ENCODE results near the gene ZFP3. TPM values are rescaled to one million over a fixed set of nuclear protein-coding genes. Genes with fewer than 3 reads are reported as not detected.
"Not testable (repeated sequence)": the region's sequence is repeated elsewhere in the genome, so short reads cannot be mapped to it uniquely, and the experiment has no call there.

The ZFP3 gene
- total and polyA plus RNA-seq, 2 experiments from 2014 or later = 0.55 to 1.6 TPM

DNA sequence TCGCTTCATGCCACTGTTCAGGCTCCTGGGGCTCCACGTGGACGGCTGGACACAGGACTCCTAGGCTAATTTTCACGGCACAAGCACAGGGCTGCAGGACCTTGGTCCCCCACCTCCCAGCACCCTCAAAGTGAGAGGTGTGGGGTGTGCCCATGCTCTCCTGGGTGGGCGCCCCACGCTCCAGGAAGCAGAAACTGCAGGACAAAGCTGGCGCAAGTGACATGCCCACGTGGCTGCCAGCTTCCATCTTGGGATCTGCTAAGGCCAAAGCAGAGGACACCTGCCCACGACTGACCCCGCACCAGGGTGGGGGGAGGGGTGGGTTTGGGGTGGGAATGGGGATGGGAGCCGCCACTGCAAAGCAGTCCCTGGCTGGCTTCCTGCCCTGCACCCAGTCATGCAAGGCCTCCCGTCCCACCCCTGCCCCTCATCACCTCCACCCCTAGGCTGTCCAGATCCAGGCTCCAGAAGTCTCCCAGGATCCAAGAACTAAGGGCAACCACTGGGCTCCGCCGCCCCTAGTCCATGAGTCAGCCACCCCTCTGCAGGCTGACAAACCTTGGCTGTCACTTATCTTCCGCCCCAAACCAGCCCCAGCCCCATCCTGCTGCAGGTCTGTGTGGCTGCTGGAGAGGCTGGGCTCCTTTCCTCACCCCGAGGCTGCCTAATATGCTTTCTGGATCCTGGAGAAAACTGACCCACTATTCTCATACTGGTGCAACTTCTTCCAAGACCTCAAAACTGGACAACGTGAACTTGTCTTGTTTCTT is 48.6 kb downstream of the ZFP3 start:
- Histone ChIP-seq H2AFZ (no peak overlapping the region), H3K9me2 (ENCODE audit: insufficient read depth) (no peaks in the 10 kb centered on the region), H3K36me3 (ENCODE audit: insufficient read depth) (no peaks in the 10 kb centered on the region), H3K27me3 (ENCODE audit: insufficient read depth) (peaks cover 18% of the 10 kb centered on the region), H4K20me1 (replicated peaks; ENCODE audit: insufficient read depth) (no peaks in the 10 kb centered on the region), H3K27ac (ENCODE audit: low read depth) (no peak overlapping the region), H3F3A (replicated peaks; ENCODE audit: low read depth) (no peaks in the 10 kb centered on the region), H3K4me3 (no peak overlapping the region), H3K79me2 (replicated peaks; ENCODE audit: insufficient read depth) (no peaks in the 10 kb centered on the region), H3K4me1 (ENCODE audit: insufficient read depth) (no peaks in the 10 kb centered on the region), H3K4me2 (no peak overlapping the region)
- DNase-seq (ENCODE audit: low spot score) = no peak
- no peak for ATAC-seq
- Mint-ChIP-seq H3K36me3 (ENCODE audit: low read depth) (peaks cover 3% of the 10 kb centered on the region; the same call in 2 of the 3 replicates), H3K4me3 (no peak overlapping the region), H3K9me3 (no peaks in the 10 kb centered on the region), H3K27ac (no peak overlapping the region), H3K4me1 (peaks cover 3% of the 10 kb centered on the region; the same call in 1 of the 3 replicates), H3K27me3 (ENCODE audit: insufficient read depth, low read depth, poor library complexity) (peaks cover 11% of the 10 kb centered on the region)
- TF ChIP-seq EZH2phosphoT487 (IDR thresholded peaks at IDR 0.05; ENCODE audit: unreplicated experiment) = no peak

DNA sequence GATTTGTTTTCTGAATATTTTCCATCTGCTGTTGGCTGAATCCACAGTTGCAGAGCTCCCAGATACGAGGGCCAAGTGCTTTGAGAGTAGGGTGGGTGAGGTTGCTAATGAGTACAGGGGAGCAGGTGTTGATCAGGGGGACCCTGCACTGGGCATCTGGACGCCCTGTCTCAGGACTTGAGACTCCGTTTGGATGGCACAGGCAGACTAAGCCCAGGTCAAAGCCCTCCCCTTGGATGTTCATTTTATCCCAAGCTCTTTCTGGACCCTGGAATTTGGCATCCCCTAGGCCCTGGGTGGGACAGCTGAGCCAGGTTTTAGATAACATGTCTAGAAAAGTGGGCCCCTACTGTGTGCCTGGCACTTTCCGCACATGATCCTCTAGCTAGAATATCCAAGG is 49.6 kb downstream of the ZFP3 start:
- H3K27me3 ChIP-seq (ENCODE audit: insufficient read depth) = peaks cover 8% of the 10 kb centered on the region; the same call in 1 of the 2 replicates
- H3K36me3 Mint-ChIP-seq (ENCODE audit: low read depth) = no peaks in the 10 kb centered on the region
- no peaks in the 10 kb centered on the region; the same call in 2 of the 3 replicates for H3K9me3 Mint-ChIP-seq
- H3K27me3 Mint-ChIP-seq (ENCODE audit: insufficient read depth, low read depth, poor library complexity) = peaks cover 8% of the 10 kb centered on the region
- no peaks in the 10 kb centered on the region for H3K4me1 ChIP-seq (ENCODE audit: insufficient read depth)
- H3F3A ChIP-seq (replicated peaks; ENCODE audit: low read depth) = no peaks in the 10 kb centered on the region
- no peak overlapping the region for H3K4me3 ChIP-seq
- no peaks in the 10 kb centered on the region for H3K36me3 ChIP-seq (ENCODE audit: insufficient read depth)
- H3K4me3 Mint-ChIP-seq = no peak overlapping the region
- H3K27ac ChIP-seq (ENCODE audit: low read depth) = no peak overlapping the region
- no peak overlapping the region for H3K27ac Mint-ChIP-seq
- ATAC-seq (no peak), DNase-seq (ENCODE audit: low spot score) (no peak)
- H3K79me2 ChIP-seq (replicated peaks; ENCODE audit: insufficient read depth) = no peaks in the 10 kb centered on the region
- no peak overlapping the region for H3K4me2 ChIP-seq
- no peaks in the 10 kb centered on the region for H3K9me2 ChIP-seq (ENCODE audit: insufficient read depth)
- H3K4me1 Mint-ChIP-seq = no peaks in the 10 kb centered on the region
- no peak overlapping the region for H2AFZ ChIP-seq
- no peak for TF ChIP-seq STAT1 (IDR thresholded peaks at IDR 0.05; ENCODE audit: unreplicated experiment)
- TF ChIP-seq EZH2 (IDR thresholded peaks at IDR 0.05; ENCODE audit: low read depth, unreplicated experiment) = no peak
- TF ChIP-seq CTCF (conservative IDR thresholded peaks at IDR 0.05; ENCODE audit: low read depth in 2 of 2) = no peak
- TF ChIP-seq, protein P1, sequence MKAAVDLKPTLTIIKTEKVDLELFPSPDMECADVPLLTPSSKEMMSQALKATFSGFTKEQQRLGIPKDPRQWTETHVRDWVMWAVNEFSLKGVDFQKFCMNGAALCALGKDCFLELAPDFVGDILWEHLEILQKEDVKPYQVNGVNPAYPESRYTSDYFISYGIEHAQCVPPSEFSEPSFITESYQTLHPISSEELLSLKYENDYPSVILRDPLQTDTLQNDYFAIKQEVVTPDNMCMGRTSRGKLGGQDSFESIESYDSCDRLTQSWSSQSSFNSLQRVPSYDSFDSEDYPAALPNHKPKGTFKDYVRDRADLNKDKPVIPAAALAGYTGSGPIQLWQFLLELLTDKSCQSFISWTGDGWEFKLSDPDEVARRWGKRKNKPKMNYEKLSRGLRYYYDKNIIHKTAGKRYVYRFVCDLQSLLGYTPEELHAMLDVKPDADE (IDR thresholded peaks at IDR 0.05) = no peak
- no peak for TF ChIP-seq ZNF331 (CRISPR knock-in tag; IDR thresholded peaks at IDR 0.05; ENCODE audit: low read depth)
- TF ChIP-seq POLR2AphosphoS5 (IDR thresholded peaks at IDR 0.05; ENCODE audit: low read depth) = no peak
- TF ChIP-seq EZH2phosphoT487 (IDR thresholded peaks at IDR 0.05; ENCODE audit: unreplicated experiment) = no peak
- H4K20me1 ChIP-seq (replicated peaks; ENCODE audit: insufficient read depth) = no peaks in the 10 kb centered on the region

DNA sequence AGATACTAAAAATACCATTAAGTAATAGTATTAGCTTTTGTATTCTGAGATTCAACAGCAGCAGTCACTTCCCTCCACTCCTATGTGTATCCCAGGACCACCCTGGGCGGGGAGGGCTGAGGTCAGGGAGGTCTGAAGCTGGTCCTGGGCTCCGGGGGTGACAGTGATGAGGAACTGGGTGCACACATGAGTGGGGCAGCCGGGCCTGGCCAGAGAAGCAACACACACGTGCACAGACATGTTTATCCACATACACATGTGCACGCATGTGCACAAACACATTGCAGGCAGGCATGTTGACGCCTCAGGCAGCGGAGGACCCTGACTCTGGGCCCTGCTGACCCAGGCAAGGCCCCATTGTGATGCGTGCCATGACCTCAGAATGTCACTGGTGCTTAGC is 50.1 kb downstream of the ZFP3 start:
- H3K79me2 ChIP-seq (replicated peaks; ENCODE audit: insufficient read depth); H3K27me3 Mint-ChIP-seq (ENCODE audit: insufficient read depth, low read depth, poor library complexity); H3K4me2 ChIP-seq; H3K27ac ChIP-seq (ENCODE audit: low read depth); H3K36me3 ChIP-seq (ENCODE audit: insufficient read depth); DNase-seq (ENCODE audit: low spot score); H3K36me3 Mint-ChIP-seq (ENCODE audit: low read depth); H3K9me3 Mint-ChIP-seq; H3K4me1 Mint-ChIP-seq; H3K4me1 ChIP-seq (ENCODE audit: insufficient read depth); H3K4me3 ChIP-seq; H3K9me2 ChIP-seq (ENCODE audit: insufficient read depth); H3K27me3 ChIP-seq (ENCODE audit: insufficient read depth); H4K20me1 ChIP-seq (replicated peaks; ENCODE audit: insufficient read depth); ATAC-seq; H3F3A ChIP-seq (replicated peaks; ENCODE audit: low read depth); H3K4me3 Mint-ChIP-seq; H3K27ac Mint-ChIP-seq; H2AFZ ChIP-seq: not testable (repeated sequence)

Measured in GM23338 (cell line).